K562 (cell line): ENCODE results near the gene TRIO. TPM values are rescaled to one million over a fixed set of nuclear protein-coding genes. Genes with fewer than 3 reads are reported as not detected.

ENCODE experiments used
- CBX5 ChIP-seq: IDR thresholded peaks from 2 replicates; pipeline ENCODE4 v1.6.1; 2014; ENCODE audit warnings: low read depth, borderline replicate concordance
- CREB1 ChIP-seq, 2 experiments: sonication (generic) in 1 of 2; formaldehyde crosslinking in 1 of 2; IDR thresholded peaks; 2 replicates each; pipeline versions ENCODE4 v1.6.1 to v1.8.0; 2012 to 2022; ENCODE audit warnings: inconsistent platforms in 1 of 2, mild to moderate bottlenecking in 1 of 2, missing genetic modification reagents in 1 of 2, moderate library complexity in 1 of 2
- HEY1 ChIP-seq: fragments of 250-450 bp; sonication (Bioruptor Pico); IDR thresholded peaks from 2 replicates; pipeline ENCODE4 v1.5.0; 2020; ENCODE audit warnings: mild to moderate bottlenecking, moderate library complexity, borderline replicate concordance
- HLTF ChIP-seq: fragments of 450-650 bp; IDR thresholded peaks from 2 replicates; pipeline ENCODE4 v1.6.1; 2016
- JUND ChIP-seq, 2 experiments: IDR thresholded peaks; 2 replicates in 1 of 2; 3 replicates in 1 of 2; pipeline ENCODE4 v1.6.1; 2011; ENCODE audit warnings: borderline replicate concordance in 2 of 2, low read depth in 2 of 2, low read length in 2 of 2, improper control_type of control experiment in 1 of 2, missing biosample characterization in 1 of 2, missing genetic modification characterization in 1 of 2, missing genetic modification reagents in 1 of 2
- MAFK ChIP-seq: IDR thresholded peaks from 2 replicates; pipeline ENCODE4 v1.6.1; 2011; ENCODE audit warnings: low read length, improper control_type of control experiment
- NCOA4 ChIP-seq: fragments of 450-650 bp; IDR thresholded peaks from 2 replicates; pipeline ENCODE4 v1.6.1; 2018; ENCODE audit warnings: mild to moderate bottlenecking; ENCODE audit not compliant: partially characterized antibody
- NRF1 ChIP-seq, 2 experiments: fragments of 450-650 bp; IDR thresholded peaks in 1 of 2; conservative IDR thresholded peaks in 1 of 2; 2 replicates each; pipeline ENCODE4 v1.6.1; 2014; ENCODE audit warnings: mild to moderate bottlenecking in 2 of 2
- PTBP1 ChIP-seq: fragments of 200-400 bp; formaldehyde crosslinking; IDR thresholded peaks from 2 replicates; pipeline ENCODE4 v1.6.1; 2017; ENCODE audit warnings: low read depth, low read length
- SRF ChIP-seq, 2 experiments: fragments of 250-450, 450-650 bp in 1 of 2; sonication (Bioruptor Pico) in 1 of 2; sonication (generic) in 1 of 2; formaldehyde crosslinking; IDR thresholded peaks; 2 replicates each; pipeline versions ENCODE4 v1.5.0 to v1.5.1; 2020 to 2022; ENCODE audit warnings: mild to moderate bottlenecking in 1 of 2, missing genetic modification reagents in 1 of 2
- TAF9B ChIP-seq: fragments of 450-650 bp; IDR thresholded peaks from 2 replicates; pipeline ENCODE4 v1.6.1; 2018; ENCODE audit warnings: mild to moderate bottlenecking; ENCODE audit not compliant: partially characterized antibody
- TEAD4 ChIP-seq, 2 experiments: sonication (generic) in 1 of 2; formaldehyde crosslinking in 1 of 2; IDR thresholded peaks; 2 replicates each; pipeline versions ENCODE4 v1.6.1 to v1.8.0; 2012 to 2022; ENCODE audit warnings: borderline replicate concordance in 1 of 2, inconsistent platforms in 1 of 2, low read length in 1 of 2, mild to moderate bottlenecking in 1 of 2, missing genetic modification reagents in 1 of 2
- ZBTB17 ChIP-seq: fragments of 450-650 bp; formaldehyde crosslinking; IDR thresholded peaks from 2 replicates; pipeline ENCODE4 v1.4.0; 2020; ENCODE audit warnings: mild to moderate bottlenecking
- polyA plus RNA-seq, 8 experiments: library from polyadenylated mRNA; depleted of rRNA in 4 of 8; stranded (reverse) in 5 of 8; unstranded in 3 of 8; fragments of >200 nt; fragmentation: Nextera tagmentation in 2 of 8; fragmentation: Illumina TruSeq in 1 of 8; extraction: Ambion mirVana in 2 of 8; extraction: Trizol in 1 of 8; gene quantifications; 2 replicates each; pipeline versions ENCODE4 v1.2.1 to v1.2.3, GENCODE V29; 2011 to 2014; ENCODE audit warnings: inconsistent platforms in 1 of 8, missing spikeins in 1 of 8
- total RNA-seq, 7 experiments: library from RNA; depleted of rRNA in 6 of 7; stranded (reverse); fragments of >200 nt in 6 of 7; fragmentation: Illumina TruSeq in 2 of 7; extraction: Trizol in 2 of 7; gene quantifications; 2 replicates each; pipeline versions ENCODE4 v1.2.1 to v1.2.3, GENCODE V29; 2011 to 2021; ENCODE audit warnings: low replicate concordance in 1 of 7
- TF ChIP-seq, protein P1 (sequence below): fragments of 250-450 bp; sonication (Bioruptor Pico); IDR thresholded peaks from 2 replicates; pipeline ENCODE4 v1.8.0; 2021; ENCODE audit warnings: mild to moderate bottlenecking, moderate library complexity
- TF ChIP-seq, protein P2 (sequence below), 2 experiments: IDR thresholded peaks in 1 of 2; conservative IDR thresholded peaks in 1 of 2; 2 replicates each; pipeline ENCODE4 v1.6.1; 2016; ENCODE audit warnings: low read depth in 2 of 2, mild to moderate bottlenecking in 1 of 2, missing compliant biosample characterization in 1 of 2, missing genetic modification characterization in 1 of 2, moderate library complexity in 1 of 2
- TF ChIP-seq, protein P3 (sequence below), 2 experiments: IDR thresholded peaks; 2 replicates each; pipeline ENCODE4 v1.6.1; 2012; ENCODE audit warnings: improper control_type of control experiment in 2 of 2, low read depth in 2 of 2, low read length in 2 of 2, borderline replicate concordance in 1 of 2
- TF ChIP-seq, protein P4 (sequence below): conservative IDR thresholded peaks from 2 replicates; pipeline ENCODE4 v1.6.1; 2011; ENCODE audit warnings: low read depth, mild to moderate bottlenecking, low read length; ENCODE audit not compliant: control insufficient read depth

Gene TRIO
- total and polyA plus RNA-seq, 9 of the 15 experiments (the other 6 are each of a cell fraction or from before 2014, with no cell fraction given) = 0.24 to 5.0 (median 1.1) TPM

DNA sequence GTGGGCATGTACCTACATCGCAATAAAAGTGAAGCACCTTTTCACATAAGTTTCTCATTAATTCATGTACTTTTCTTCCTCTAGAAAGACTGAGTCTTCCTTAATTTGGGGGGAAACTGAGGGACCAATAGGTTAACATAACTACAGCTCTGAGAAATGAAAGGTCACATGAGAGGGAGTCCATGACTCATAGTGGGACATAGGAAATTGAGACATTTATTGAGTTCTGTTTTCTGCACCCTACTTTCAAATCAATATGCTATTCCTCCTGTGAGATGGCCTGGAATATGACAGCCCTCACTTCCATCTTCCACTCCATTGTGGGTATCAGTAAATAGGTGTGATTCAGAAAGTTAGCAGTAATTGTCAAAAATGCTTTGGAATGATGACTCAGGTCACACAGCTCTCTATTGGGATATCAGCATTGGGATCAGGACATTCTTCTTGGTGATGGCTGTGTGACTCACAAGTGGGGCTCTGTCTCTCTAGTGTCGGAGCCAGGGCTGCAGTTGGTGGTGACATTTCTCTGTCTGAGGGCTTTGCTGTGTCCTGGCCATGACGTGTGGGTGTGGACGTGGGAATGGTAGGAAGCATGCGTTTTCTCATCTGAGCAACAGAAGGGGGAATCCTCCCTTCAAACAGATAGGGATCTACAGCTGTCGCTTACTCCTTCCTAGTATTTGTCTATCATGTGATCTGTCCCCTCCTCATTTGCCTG is 125.0 kb downstream of the TRIO start (continued):
- TF ChIP-seq, protein P1, sequence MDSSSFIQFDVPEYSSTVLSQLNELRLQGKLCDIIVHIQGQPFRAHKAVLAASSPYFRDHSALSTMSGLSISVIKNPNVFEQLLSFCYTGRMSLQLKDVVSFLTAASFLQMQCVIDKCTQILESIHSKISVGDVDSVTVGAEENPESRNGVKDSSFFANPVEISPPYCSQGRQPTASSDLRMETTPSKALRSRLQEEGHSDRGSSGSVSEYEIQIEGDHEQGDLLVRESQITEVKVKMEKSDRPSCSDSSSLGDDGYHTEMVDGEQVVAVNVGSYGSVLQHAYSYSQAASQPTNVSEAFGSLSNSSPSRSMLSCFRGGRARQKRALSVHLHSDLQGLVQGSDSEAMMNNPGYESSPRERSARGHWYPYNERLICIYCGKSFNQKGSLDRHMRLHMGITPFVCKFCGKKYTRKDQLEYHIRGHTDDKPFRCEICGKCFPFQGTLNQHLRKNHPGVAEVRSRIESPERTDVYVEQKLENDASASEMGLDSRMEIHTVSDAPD (CRISPR knock-in tag) = no peak
- TF ChIP-seq HEY1 (CRISPR knock-in tag) (no peak), CREB1 (IDR thresholded peaks at IDR 0.05) (peak; percentile 17; the same call in 1 of the 2 replicates), CREB1 (CRISPR knock-in tag; IDR thresholded peaks at IDR 0.05) (peak; percentile 17; the same call in 1 of the 2 replicates), ZBTB17 (CRISPR knock-in tag) (no peak), TAF9B (peak; percentile 68), MAFK (peak; percentile 73), JUND (IDR thresholded peaks at IDR 0.05; ENCODE audit: borderline replicate concordance, low read depth, low read length) (peak; percentile 95), JUND (tag; IDR thresholded peaks at IDR 0.05; ENCODE audit: borderline replicate concordance, low read depth, low read length) (peak; percentile 97), HLTF (peak; percentile 49; the same call in 1 of the 2 replicates), SRF (CRISPR knock-in tag; IDR thresholded peaks at IDR 0.05) (no peak), NCOA4 (no peak), TEAD4 (IDR thresholded peaks at IDR 0.05; ENCODE audit: low read length) (peak; percentile 68), TEAD4 (CRISPR knock-in tag; IDR thresholded peaks at IDR 0.05; ENCODE audit: borderline replicate concordance) (no peak), NRF1 (conservative IDR thresholded peaks at IDR 0.05 in 1 of 2, IDR thresholded peaks at IDR 0.05 in 1 of 2) (0 out of 4 replicates have a peak, but pooled peaks of 1 of the 2 experiments have one; percentile 6), PTBP1 (no peak), CBX5 (no peak)
- TF ChIP-seq, protein P2, sequence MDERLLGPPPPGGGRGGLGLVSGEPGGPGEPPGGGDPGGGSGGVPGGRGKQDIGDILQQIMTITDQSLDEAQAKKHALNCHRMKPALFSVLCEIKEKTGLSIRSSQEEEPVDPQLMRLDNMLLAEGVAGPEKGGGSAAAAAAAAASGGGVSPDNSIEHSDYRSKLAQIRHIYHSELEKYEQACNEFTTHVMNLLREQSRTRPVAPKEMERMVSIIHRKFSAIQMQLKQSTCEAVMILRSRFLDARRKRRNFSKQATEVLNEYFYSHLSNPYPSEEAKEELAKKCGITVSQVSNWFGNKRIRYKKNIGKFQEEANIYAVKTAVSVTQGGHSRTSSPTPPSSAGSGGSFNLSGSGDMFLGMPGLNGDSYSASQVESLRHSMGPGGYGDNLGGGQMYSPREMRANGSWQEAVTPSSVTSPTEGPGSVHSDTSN (CRISPR knock-in tag; IDR thresholded peaks at IDR 0.05; ENCODE audit: low read depth) = no peak
- TF ChIP-seq, protein P2 (tag; conservative IDR thresholded peaks at IDR 0.05; ENCODE audit: low read depth) = peak; percentile 50; the same call in 1 of the 2 replicates
- TF ChIP-seq, protein P3, sequence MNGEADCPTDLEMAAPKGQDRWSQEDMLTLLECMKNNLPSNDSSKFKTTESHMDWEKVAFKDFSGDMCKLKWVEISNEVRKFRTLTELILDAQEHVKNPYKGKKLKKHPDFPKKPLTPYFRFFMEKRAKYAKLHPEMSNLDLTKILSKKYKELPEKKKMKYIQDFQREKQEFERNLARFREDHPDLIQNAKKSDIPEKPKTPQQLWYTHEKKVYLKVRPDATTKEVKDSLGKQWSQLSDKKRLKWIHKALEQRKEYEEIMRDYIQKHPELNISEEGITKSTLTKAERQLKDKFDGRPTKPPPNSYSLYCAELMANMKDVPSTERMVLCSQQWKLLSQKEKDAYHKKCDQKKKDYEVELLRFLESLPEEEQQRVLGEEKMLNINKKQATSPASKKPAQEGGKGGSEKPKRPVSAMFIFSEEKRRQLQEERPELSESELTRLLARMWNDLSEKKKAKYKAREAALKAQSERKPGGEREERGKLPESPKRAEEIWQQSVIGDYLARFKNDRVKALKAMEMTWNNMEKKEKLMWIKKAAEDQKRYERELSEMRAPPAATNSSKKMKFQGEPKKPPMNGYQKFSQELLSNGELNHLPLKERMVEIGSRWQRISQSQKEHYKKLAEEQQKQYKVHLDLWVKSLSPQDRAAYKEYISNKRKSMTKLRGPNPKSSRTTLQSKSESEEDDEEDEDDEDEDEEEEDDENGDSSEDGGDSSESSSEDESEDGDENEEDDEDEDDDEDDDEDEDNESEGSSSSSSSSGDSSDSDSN (IDR thresholded peaks at IDR 0.05; ENCODE audit: borderline replicate concordance in 1 of 2, low read depth in 2 of 2, low read length in 2 of 2) = no peak
- TF ChIP-seq, protein P4, sequence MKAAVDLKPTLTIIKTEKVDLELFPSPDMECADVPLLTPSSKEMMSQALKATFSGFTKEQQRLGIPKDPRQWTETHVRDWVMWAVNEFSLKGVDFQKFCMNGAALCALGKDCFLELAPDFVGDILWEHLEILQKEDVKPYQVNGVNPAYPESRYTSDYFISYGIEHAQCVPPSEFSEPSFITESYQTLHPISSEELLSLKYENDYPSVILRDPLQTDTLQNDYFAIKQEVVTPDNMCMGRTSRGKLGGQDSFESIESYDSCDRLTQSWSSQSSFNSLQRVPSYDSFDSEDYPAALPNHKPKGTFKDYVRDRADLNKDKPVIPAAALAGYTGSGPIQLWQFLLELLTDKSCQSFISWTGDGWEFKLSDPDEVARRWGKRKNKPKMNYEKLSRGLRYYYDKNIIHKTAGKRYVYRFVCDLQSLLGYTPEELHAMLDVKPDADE = no peak
